Endothelial cell of umbilical vein (primary cell): ENCODE data around the gene TECPR2. TPM values are rescaled to one million over a fixed set of nuclear protein-coding genes. Genes with fewer than 3 reads are reported as not detected.

Source experiments
- BruUV-seq: library from RNA; stranded (reverse); fragments of 400-500 nt; replicated peaks from 2 replicates; lab custom pipeline; 2021; lab: Mats Ljungman, UMichigan
- CTCF ChIA-PET: fragments of 300-600, 350-600 bp; sonication (Branson Sonifier 250); formaldehyde crosslinking; loops from one replicate; lab custom pipeline; 2021; ENCODE audit warnings: antibody characterized with exemption, inconsistent platforms; lab: Charles Lee
- POLR2A ChIA-PET: fragments of 300-600, 350-600 bp; sonication (Branson Sonifier 250); formaldehyde crosslinking; loops from one replicate; lab custom pipeline; 2021; ENCODE audit warnings: antibody characterized with exemption, inconsistent platforms; lab: Charles Lee
- DNase-seq: peaks from one replicate; pipeline ENCODE4 v3.0.0-alpha.2; 2011; ENCODE audit warnings: low read depth, low spot score
- FAIRE-seq: peaks from 2 replicates; lab custom pipeline; 2011; peaks lifted over from hg19 to GRCh38; lab: Jason Lieb, UNC
- H2AFZ ChIP-seq: 2 replicates; pipeline ENCODE4 v1.6.0; 2012; ENCODE audit warnings: low read depth, low read length, control low read depth, inconsistent platforms
- H3K27ac ChIP-seq: 2 replicates; pipeline ENCODE4 v1.5.1; 2011; ENCODE audit warnings: low read depth, mild to moderate bottlenecking, control low read depth, low read length, moderate library complexity; ENCODE audit not compliant: insufficient read depth
- H3K27me3 ChIP-seq, 2 experiments: 2 replicates each; pipeline versions ENCODE4 v1.6.0 to v1.6.1; 2011; ENCODE audit warnings: low read length in 2 of 2, mixed read lengths in 1 of 2; ENCODE audit not compliant: control insufficient read depth in 2 of 2, insufficient read depth in 2 of 2
- H3K36me3 ChIP-seq, 2 experiments: 2 replicates in 1 of 2; 3 replicates in 1 of 2; pipeline ENCODE4 v1.5.1; 2011; ENCODE audit warnings: low read length in 2 of 2, mild to moderate bottlenecking in 1 of 2, moderate library complexity in 1 of 2; ENCODE audit not compliant: control insufficient read depth in 2 of 2, insufficient read depth in 2 of 2; ENCODE audit errors: extremely low read depth in 1 of 2
- H3K4me1 ChIP-seq: 3 replicates; pipeline ENCODE4 v1.5.1; 2011; ENCODE audit warnings: mild to moderate bottlenecking, low read length; ENCODE audit not compliant: control insufficient read depth, insufficient read depth; ENCODE audit errors: extremely low read depth
- H3K4me2 ChIP-seq: 2 replicates; pipeline ENCODE4 v1.6.1; 2011; ENCODE audit warnings: low read length, control low read depth, mixed read lengths; ENCODE audit not compliant: insufficient read depth
- H3K4me3 ChIP-seq, 3 experiments: fragments of 200-600 bp in 1 of 3; sonication (generic), shearing (Covaris generic) in 1 of 3; replicated peaks in 1 of 3; 2 replicates each; pipeline ENCODE4 v1.5.1; 2011 to 2016; ENCODE audit warnings: control low read depth in 3 of 3, low read length in 3 of 3, mild to moderate bottlenecking in 2 of 3, inconsistent platforms in 1 of 3, low read depth in 1 of 3, moderate library complexity in 1 of 3; ENCODE audit not compliant: insufficient read depth in 1 of 3
- H3K79me2 ChIP-seq: 2 replicates; pipeline ENCODE4 v1.6.0; 2012; ENCODE audit warnings: low read length, inconsistent platforms; ENCODE audit not compliant: control insufficient read depth, insufficient read depth
- H3K9ac ChIP-seq: replicated peaks from 2 replicates; pipeline ENCODE3; 2011; ENCODE audit warnings: low read length, control low read depth; ENCODE audit not compliant: insufficient read depth; ENCODE audit errors: extremely low read depth
- H3K9me1 ChIP-seq: replicated peaks from 3 replicates; pipeline ENCODE4 v1.6.0; 2011; ENCODE audit warnings: mild to moderate bottlenecking, low read length; ENCODE audit not compliant: control insufficient read depth, insufficient read depth; ENCODE audit errors: extremely low read depth
- H3K9me3 ChIP-seq: replicated peaks from 2 replicates; pipeline ENCODE4 v1.5.1; 2012; ENCODE audit warnings: low read length, inconsistent platforms; ENCODE audit not compliant: control insufficient read depth, insufficient read depth
- H4K20me1 ChIP-seq: replicated peaks from 2 replicates; pipeline ENCODE3; 2011; ENCODE audit warnings: mild to moderate bottlenecking, low read length; ENCODE audit not compliant: control insufficient read depth, insufficient read depth; ENCODE audit errors: extremely low read depth
- CTCF ChIP-seq, 2 donors: IDR thresholded peaks; 1 replicate in 1 of 2; 2 replicates in 1 of 2; pipeline ENCODE4 v1.5.1; 2011; ENCODE audit warnings: low read length in 2 of 2, mild to moderate bottlenecking in 2 of 2, moderate library complexity in 2 of 2, control low read depth in 1 of 2, inconsistent platforms in 1 of 2, low read depth in 1 of 2; ENCODE audit not compliant: insufficient read depth in 1 of 2; ENCODE audit errors: extremely low read depth in 1 of 2
- EZH2 ChIP-seq: IDR thresholded peaks from 2 replicates; pipeline ENCODE4 v1.6.1; 2012; ENCODE audit warnings: borderline replicate concordance, low read depth, mild to moderate bottlenecking, moderate library complexity, low read length, inconsistent platforms; ENCODE audit not compliant: severe bottlenecking
- FOS ChIP-seq: IDR thresholded peaks from 2 replicates; pipeline ENCODE4 v1.6.1; 2011; ENCODE audit warnings: mild to moderate bottlenecking, low read length, moderate library complexity, borderline replicate concordance; ENCODE audit not compliant: insufficient read depth
- GATA2 ChIP-seq: IDR thresholded peaks from 2 replicates; pipeline ENCODE4 v1.7.0; 2011; ENCODE audit warnings: low read depth, mild to moderate bottlenecking, moderate library complexity, mixed read lengths, low read length; ENCODE audit not compliant: insufficient read length, insufficient read depth
- JUN ChIP-seq: IDR thresholded peaks from 2 replicates; pipeline ENCODE4 v1.6.1; 2011; ENCODE audit warnings: borderline replicate concordance, low read depth; ENCODE audit not compliant: insufficient read length, insufficient read depth
- MAX ChIP-seq: IDR thresholded peaks from 2 replicates; pipeline ENCODE4 v1.6.1; 2011; ENCODE audit not compliant: insufficient read depth, insufficient read length
- MYC ChIP-seq: IDR thresholded peaks from one replicate; pipeline ENCODE4 v1.6.1; 2011; ENCODE audit warnings: mild to moderate bottlenecking, low read depth, low read length
- POLR2A ChIP-seq: IDR thresholded peaks from 2 replicates; pipeline ENCODE4 v1.6.1; 2012; ENCODE audit warnings: low read depth, mild to moderate bottlenecking, control low read depth, low read length
- POLR2AphosphoS5 ChIP-seq: IDR thresholded peaks from 2 replicates; pipeline ENCODE4 v1.6.1; 2012; ENCODE audit warnings: low read depth, mild to moderate bottlenecking, control low read depth, low read length, moderate library complexity; ENCODE audit not compliant: insufficient read depth
- dilution Hi-C: fragments of 300-500 bp; cut with MboI; formaldehyde crosslinking; loops from one replicate; pipeline ENCODE4 v1.15.0; 2019; ENCODE audit warnings: low sequenced_read_pairs; ENCODE audit not compliant: extremely low pct_ligation_motif_present
- intact Hi-C: fragments of 100-400 bp; cut with micrococcal nuclease; formaldehyde crosslinking; loops from one replicate; pipeline ENCODE4 v1.10.0; 2022
- polyA plus RNA-seq, 4 experiments: library from polyadenylated mRNA; depleted of rRNA in 3 of 4; stranded (reverse) in 3 of 4; unstranded in 1 of 4; fragments of >200 nt; gene quantifications; 2 replicates each; pipeline versions ENCODE4 v1.2.1 to v1.2.3, GENCODE V29; 2011 to 2012; ENCODE audit warnings: missing spikeins in 1 of 4
- total RNA-seq: library from RNA; stranded (reverse); gene quantifications from 2 replicates; pipeline ENCODE4 v1.2.3, GENCODE V29; 2021

Gene TECPR2
- total and polyA plus RNA-seq, 2 donors (not counting 3 experiments of a cell fraction or from before 2014, with no cell fraction given): 8.9 to 21.5 TPM

GRCh38 chr14:102352213-102352612 is 10.5 kb upstream of the TECPR2 start:
- Histone ChIP-seq H4K20me1 (no peaks in the 10 kb centered on the region), H3K27me3 (no peaks in the 10 kb centered on the region), H3K9me1 (no peaks in the 10 kb centered on the region), H3K36me3 (peaks cover 5 to 10% of the 10 kb centered on the region in 2 experiments), H3K4me1 (peaks cover 18% of the 10 kb centered on the region), H3K4me2 (no peak overlapping the region), H3K4me3 (no peak overlapping the region), H3K27ac (no peak overlapping the region), H3K79me2 (no peaks in the 10 kb centered on the region), H3K9ac (no peak overlapping the region), H3K9me3 (no peaks in the 10 kb centered on the region), H2AFZ (no peak overlapping the region)
- intact Hi-C loops: no loop called here
- no peak for FAIRE-seq
- BruUV-seq: no TSS peak
- ChIA-PET POLR2A (no interaction called here), CTCF (interaction anchor here (0.6 to 1.7 kb wide), 3 partner anchors 11 to 38 kb away, joined by 3 to 5 read pairs (median 3); partner anchors contain the start of gene TECPR2)
- TF ChIP-seq JUN (no peak), FOS (no peak), MAX (no peak), EZH2 (no peak), MYC (no peak), POLR2A (no peak), POLR2AphosphoS5 (no peak), CTCF (IDR thresholded peaks at IDR 0.05; ENCODE audit: extremely low read depth in 1 of 2, insufficient read depth in 1 of 2, low read depth in 1 of 2, low read length in 2 of 2) (no peak), GATA2 (no peak)
- no peak for DNase-seq
- dilution Hi-C loops: no loop called here
